AG04450 (cell line): ENCODE data around the gene QRFP. TPM values are rescaled to one million over a fixed set of nuclear protein-coding genes. Genes with fewer than 3 reads are reported as not detected.

Source experiments
- CTCF ChIA-PET: fragments of 300-600, 350-600 bp; formaldehyde crosslinking; extraction: SDS; loops from one replicate; lab custom pipeline; 2022; ENCODE audit warnings: antibody characterized with exemption, inconsistent platforms; lab: Charles Lee
- POLR2A ChIA-PET: fragments of 350-600 bp; formaldehyde crosslinking; extraction: SDS; loops from one replicate; lab custom pipeline; 2021; ENCODE audit warnings: antibody characterized with exemption, inconsistent platforms; lab: Yijun Ruan, JAX
- DNase-seq: peaks from one replicate; pipeline ENCODE4 v3.0.0-alpha.2; 2011; ENCODE audit warnings: low read depth, low spot score
- H3K27ac ChIP-seq: one replicate; pipeline ENCODE4 v1.5.1; 2012; ENCODE audit warnings: low read depth, low read length, control low read depth
- H3K27me3 ChIP-seq: one replicate; pipeline ENCODE4 v1.6.0; 2012; ENCODE audit warnings: low read length; ENCODE audit not compliant: control insufficient read depth, insufficient read depth
- H3K4me3 ChIP-seq: 2 replicates; pipeline ENCODE4 v1.5.1; 2011; ENCODE audit warnings: mild to moderate bottlenecking, low read depth, low read length, control low read depth
- H3K9me3 ChIP-seq: 2 replicates; pipeline ENCODE4 v1.5.1; 2012; ENCODE audit warnings: low read length; ENCODE audit not compliant: control insufficient read depth, insufficient read depth
- polyA plus RNA-seq: library from polyadenylated mRNA; depleted of rRNA; stranded (reverse); fragments of >200 nt; gene quantifications from 2 replicates; pipeline ENCODE4 v1.2.3, GENCODE V29; 2011
- TF ChIP-seq, protein P1 (sequence below): IDR thresholded peaks from 2 replicates; pipeline ENCODE4 v1.5.1; 2011; ENCODE audit warnings: low read depth, low read length, control low read depth, inconsistent platforms

The QRFP gene
- polyA plus RNA-seq, 1 experiment = not detected

GRCh38 chr9:130942679-130943078 is 46.1 kb upstream of the QRFP start:
- peaks cover 42% of the 10 kb centered on the region for H3K27me3 ChIP-seq
- ChIA-PET CTCF (interaction anchor here (0.6 to 0.9 kb wide), 5 partner anchors 25 to 178 kb away, joined by 3 to 4 read pairs (median 3); no protein-coding TSS in a partner anchor), POLR2A (no interaction called here)
- no peak overlapping the region for H3K27ac ChIP-seq
- no peak overlapping the region for H3K4me3 ChIP-seq
- no peak for DNase-seq
- TF ChIP-seq, protein P1, sequence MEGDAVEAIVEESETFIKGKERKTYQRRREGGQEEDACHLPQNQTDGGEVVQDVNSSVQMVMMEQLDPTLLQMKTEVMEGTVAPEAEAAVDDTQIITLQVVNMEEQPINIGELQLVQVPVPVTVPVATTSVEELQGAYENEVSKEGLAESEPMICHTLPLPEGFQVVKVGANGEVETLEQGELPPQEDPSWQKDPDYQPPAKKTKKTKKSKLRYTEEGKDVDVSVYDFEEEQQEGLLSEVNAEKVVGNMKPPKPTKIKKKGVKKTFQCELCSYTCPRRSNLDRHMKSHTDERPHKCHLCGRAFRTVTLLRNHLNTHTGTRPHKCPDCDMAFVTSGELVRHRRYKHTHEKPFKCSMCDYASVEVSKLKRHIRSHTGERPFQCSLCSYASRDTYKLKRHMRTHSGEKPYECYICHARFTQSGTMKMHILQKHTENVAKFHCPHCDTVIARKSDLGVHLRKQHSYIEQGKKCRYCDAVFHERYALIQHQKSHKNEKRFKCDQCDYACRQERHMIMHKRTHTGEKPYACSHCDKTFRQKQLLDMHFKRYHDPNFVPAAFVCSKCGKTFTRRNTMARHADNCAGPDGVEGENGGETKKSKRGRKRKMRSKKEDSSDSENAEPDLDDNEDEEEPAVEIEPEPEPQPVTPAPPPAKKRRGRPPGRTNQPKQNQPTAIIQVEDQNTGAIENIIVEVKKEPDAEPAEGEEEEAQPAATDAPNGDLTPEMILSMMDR = no peak
- no peaks in the 10 kb centered on the region for H3K9me3 ChIP-seq

- peaks cover 40% of the 10 kb centered on the region for H3K27me3 ChIP-seq
- no peak overlapping the region for H3K27ac ChIP-seq
- H3K4me3 ChIP-seq = no peak overlapping the region
- CTCF ChIA-PET = interaction anchor here (0.7 to 1.2 kb wide), 3 partner anchors 14 to 178 kb away, joined by 3 to 6 read pairs (median 4); no protein-coding TSS in a partner anchor
- POLR2A ChIA-PET = interaction anchor here (0.5 kb wide), 1 partner anchor 30 kb away, joined by 10 read pairs; no protein-coding TSS in a partner anchor
- no peaks in the 10 kb centered on the region for H3K9me3 ChIP-seq
- TF ChIP-seq, protein P1 = no peak
- DNase-seq = no peak
Observed at GRCh38 chr9:130942084-130942483, 45.5 kb upstream of the QRFP start.

DNA sequence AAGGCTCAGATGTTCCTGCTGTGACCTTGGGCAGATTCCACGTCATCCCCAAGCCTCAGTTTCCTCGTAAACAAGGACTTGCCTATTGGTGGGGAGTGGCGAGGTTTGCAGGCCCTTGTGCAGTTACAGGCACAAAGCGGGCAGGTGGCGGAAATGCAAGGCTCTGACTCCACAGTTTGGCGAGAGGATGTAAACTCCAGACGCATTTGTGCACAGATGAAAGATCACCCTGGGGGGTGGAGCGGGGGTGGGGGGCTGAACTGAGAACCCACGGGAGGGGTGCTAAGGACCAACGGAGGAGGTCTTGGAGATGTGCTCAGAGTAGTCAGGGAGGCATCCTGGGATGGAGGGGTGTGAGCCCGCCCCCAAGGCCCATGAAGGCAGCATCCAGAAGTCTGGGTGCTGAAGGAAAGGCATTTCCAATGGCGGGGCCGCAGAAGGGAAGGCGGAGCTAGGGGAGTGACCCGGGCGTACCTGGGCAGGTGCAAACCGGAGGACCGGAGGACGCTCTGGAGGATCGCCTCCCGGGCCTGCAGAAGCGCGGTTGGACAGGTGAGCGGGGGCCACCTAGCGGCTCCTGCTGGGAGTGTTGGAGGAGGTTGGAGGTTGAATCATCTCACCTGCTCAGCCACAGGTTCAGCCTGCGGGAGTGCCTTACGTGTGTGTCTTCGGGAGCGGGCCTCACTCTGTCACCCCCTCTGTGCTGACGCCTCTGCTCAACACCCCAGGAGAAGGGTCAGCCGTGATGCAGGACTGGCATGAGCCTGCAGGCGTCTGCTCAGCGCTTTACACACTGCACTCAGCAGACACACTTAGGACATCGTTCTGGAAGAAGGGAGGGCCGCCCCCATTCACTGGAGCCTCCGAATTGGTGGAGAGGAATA is 44.3 kb upstream of the QRFP start:
- Histone ChIP-seq H3K4me3 (no peak overlapping the region), H3K9me3 (no peaks in the 10 kb centered on the region), H3K27ac (no peak overlapping the region), H3K27me3 (peaks cover 39% of the 10 kb centered on the region)
- POLR2A ChIA-PET = no interaction called here
- DNase-seq = no peak
- TF ChIP-seq, protein P1 = peak; percentile 78
- CTCF ChIA-PET = interaction anchor here (1.2 kb wide), 1 partner anchor 15 kb away, joined by 6 read pairs; no protein-coding TSS in a partner anchor

DNA sequence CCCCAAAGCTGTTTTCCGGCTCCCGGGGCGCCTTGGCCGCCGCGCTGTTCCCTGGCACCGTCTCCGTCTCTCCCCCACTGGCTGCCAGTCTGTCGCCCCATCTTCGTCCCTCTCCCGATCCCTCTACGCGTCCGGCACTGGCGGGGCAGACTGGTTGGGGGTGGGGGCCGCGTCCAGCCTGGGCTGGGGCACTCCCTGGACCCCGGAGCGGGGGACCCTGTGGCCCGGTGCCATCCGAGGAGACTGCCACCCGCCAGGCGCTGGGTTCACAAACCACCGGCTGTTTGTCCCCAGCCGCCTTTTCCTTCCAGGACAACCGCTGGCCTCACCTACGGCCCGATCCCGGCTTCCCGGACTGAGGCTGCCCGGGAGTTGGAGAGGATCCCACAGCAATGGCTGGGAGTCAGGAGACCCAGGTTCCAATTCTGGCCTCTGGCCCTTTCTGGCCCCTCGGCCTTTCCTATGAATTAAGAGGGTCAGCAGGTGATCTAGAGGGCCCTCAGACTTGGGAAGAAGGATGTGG is 43.5 kb upstream of the QRFP start:
- Histone ChIP-seq H3K4me3 (no peak overlapping the region), H3K27ac (no peak overlapping the region), H3K27me3 (peaks cover 37% of the 10 kb centered on the region), H3K9me3 (no peaks in the 10 kb centered on the region)
- ChIA-PET POLR2A (no interaction called here), CTCF (no interaction called here)
- no peak for DNase-seq
- TF ChIP-seq, protein P1 = no peak
